GM18499 (cell line): ENCODE data around the gene SART3.
A peak's percentile ranks its signal among the peaks of the same experiment; 100 is the strongest.
"Not testable (repeated sequence)": the region's sequence is repeated elsewhere in the genome, so short reads cannot be mapped to it uniquely, and the experiment has no call there.

Source experiments
- ATAC-seq: cut with Tn5 transposase; IDR thresholded peaks from one replicate; pipeline ENCODE4 v1.9.1; 2021; ENCODE audit warnings: moderate number of reproducible peaks; ENCODE audit not compliant: insufficient read depth, unreplicated experiment

SART3 gene

DNA sequence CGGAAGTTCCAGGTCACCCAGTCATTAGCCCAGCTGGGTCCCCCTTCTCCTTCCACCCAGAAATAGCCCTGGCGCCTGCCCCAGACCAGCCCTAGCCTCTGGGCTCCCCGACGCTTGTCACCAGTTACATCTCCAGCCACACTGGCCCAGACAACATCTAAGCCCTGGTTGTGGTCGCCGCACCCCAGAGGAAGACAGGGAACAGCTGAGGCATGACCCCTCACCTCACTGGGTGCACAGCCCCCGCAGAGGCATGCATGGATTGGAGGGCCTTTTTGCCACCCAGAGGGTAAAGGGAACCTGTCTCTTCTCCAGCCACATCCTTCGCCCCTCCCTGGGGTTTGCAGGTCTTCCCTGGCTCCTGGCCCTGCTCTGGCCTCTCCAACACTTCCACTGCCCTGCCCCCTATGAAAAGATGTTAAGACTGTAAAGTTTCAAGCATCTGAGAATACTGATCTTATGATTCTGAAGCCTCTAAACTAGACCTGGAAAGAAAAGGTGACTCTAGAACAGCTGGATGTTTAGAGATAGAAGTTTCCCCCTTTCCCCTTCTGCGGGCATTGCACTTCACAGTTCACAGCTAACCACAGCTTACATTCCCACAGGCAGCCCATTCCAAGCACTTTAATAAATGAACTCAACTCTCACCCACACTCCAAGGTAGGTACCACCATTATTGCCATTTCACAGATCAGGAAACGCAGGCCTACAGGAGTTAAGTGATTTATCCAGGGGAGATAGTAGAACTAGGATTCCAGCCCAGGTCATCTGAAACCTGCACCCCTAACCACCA is 22.2 kb upstream of the SART3 start:
- no peak for ATAC-seq

DNA sequence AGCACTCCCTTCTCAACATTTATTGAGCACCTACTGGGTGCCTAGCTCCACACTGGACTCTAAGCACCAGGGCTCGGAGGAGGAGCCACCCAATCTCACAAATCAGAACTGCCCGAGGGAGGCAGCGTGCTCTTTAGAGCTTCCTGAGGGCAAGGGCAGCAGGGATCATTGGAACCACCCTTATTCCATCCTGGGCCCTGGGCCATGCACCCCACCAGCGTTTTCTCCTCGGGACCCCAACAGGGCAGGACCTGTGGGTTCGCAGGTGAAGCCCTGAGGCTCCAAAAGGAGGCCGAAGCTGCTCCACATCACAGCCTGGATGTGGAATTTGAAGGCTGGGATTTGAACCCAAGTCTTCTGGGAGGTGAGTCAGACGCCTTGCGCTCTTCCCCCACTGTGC is 21.5 kb upstream of the SART3 start:
- no peak for ATAC-seq

DNA sequence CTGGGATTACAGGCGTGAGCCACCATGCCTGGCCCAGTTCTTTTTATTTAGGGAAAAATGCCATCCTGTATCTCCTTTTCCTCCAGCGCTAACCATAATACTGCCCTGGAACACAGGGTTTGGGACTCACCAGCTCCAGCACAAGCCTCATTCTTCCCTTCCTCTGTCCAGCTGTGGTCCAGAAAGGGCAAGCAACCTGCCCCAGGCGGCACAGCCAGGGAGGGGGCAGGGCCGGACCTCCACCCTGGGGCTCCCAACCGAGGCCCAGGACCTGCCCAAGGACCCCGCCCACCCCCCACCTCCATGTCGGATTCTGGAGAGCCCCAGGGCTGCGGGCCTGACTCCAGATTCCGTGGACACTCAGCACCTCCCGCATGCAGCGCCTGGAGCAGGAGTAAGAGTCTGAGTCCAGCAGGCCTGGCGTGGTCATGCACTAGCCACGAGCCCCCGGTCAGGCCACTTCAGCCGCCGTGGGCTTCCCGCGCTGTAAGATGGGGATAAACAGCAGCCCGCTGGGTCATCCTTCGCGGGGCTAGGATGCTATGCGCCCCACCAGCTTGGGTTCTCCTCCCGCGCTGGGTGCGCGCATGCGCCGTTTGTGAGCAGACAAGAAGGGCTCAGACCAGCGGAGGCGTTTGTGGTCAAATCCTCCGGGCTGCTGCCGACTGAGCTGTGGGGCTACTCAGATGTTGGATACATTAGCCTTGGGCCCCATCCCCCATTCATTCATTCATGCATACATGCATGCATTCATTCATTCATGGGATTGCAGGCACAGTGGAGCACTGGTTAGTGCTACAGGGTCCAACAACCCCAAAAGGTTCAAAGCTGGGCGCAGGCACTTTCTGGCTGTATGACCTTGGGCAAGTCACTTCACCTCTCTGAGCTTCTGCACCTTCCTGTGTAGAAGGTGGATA is 20.6 kb upstream of the SART3 start:
- no peak for ATAC-seq

DNA sequence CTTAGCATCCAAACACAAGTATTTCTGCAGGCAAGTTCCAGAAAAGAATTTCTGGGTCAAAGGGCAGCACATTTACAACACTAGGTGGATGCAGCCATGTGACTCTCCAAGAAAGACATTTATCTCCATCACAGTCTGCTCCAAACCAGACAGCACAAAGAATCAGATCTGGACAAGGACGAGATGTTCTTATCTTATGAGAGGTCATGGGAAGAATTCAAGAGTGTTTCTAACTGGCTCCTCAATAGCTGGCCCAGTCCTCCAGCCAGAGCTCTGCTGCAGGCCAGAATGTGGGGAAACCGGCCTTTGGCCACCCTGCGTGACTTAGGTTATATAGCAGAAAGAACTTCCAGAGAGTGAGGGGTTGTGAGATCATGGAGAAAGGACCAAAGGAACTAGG is 19.6 kb upstream of the SART3 start:
- no peak for ATAC-seq

- no peak for ATAC-seq
Measured at GRCh38 chr12:108578813-108579212, 17.8 kb upstream of the SART3 start.

- no peak for ATAC-seq
Measured at GRCh38 chr12:108578264-108578663, 17.3 kb upstream of the SART3 start.

- no peak for ATAC-seq
Measured at GRCh38 chr12:108577458-108577857, 16.5 kb upstream of the SART3 start.

GRCh38 chr12:108576660-108577234 is 15.8 kb upstream of the SART3 start:
- ATAC-seq, result no peak

DNA sequence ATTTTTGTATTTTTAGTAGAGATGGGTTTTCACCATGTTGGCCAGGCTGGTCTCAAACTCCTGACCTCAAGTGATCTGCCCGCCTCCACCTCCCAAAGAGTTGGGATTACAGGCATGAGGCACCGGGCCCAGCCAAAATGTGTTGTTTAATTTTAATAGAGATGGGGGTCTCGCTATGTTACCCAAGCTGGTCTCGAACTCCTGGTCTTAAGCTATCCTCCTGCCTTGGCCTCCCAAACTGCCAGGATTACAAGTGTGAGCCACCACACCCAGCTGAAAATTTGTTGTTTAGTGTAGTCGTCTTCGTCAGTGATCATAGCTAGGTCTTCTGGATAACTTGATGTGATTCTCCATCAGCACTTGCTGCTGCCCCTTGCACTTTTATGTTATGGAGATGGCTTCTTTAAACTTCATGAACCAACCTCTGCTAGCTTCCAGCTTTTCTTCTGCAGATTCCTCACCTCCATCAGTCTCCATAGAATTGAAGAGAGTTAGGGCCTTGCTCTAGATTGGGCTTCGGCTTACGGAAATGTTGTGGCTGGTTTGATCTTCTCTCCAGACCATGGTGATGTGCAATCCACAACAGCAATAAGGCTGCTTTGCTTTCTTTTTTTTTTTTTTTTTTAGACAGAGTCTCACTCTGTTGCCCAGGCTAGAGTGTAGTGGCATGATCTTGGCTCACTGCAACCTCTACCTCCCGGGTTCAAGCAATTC is 14.4 kb upstream of the SART3 start:
- ATAC-seq, result no peak

- ATAC-seq, result not testable (repeated sequence)
Measured at GRCh38 chr12:108574276-108574675, 13.3 kb upstream of the SART3 start.

- ATAC-seq, result no peak
Measured at GRCh38 chr12:108573317-108573716, 12.3 kb upstream of the SART3 start.

GRCh38 chr12:108572166-108572790 is 11.3 kb upstream of the SART3 start:
- no peak for ATAC-seq

DNA sequence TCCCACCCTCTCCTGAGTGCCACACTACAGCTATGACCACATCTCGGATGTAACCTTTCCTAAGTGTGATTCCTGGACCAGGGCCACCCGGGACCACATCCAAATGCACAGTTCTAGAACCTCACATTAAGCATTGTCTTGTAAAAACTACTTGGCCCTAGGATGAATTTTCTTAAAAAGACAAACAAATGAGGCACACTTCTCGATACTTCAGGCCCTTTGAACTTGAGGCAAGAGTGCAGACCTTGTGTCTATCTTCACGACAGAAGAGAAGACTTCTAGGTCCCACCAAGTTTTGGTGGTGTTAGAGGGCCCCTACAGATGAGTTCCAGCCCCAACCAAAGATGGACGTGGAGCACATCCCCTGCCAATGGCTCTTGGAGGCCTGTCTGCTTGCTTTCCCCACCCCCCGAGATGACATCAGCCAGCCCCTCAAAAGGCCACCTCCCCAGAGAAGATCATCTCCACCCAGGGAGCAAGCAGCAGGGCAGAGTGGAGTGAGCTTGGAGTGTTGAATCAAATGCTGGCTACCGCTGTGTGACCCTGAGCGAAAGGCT is 10.7 kb upstream of the SART3 start:
- ATAC-seq, result no peak

GRCh38 chr12:108570743-108571608 is 10.0 kb upstream of the SART3 start:
- no peak for ATAC-seq

- ATAC-seq, result peak; percentile 65
Measured at GRCh38 chr12:108568338-108569154, 7.6 kb upstream of the SART3 start.

DNA sequence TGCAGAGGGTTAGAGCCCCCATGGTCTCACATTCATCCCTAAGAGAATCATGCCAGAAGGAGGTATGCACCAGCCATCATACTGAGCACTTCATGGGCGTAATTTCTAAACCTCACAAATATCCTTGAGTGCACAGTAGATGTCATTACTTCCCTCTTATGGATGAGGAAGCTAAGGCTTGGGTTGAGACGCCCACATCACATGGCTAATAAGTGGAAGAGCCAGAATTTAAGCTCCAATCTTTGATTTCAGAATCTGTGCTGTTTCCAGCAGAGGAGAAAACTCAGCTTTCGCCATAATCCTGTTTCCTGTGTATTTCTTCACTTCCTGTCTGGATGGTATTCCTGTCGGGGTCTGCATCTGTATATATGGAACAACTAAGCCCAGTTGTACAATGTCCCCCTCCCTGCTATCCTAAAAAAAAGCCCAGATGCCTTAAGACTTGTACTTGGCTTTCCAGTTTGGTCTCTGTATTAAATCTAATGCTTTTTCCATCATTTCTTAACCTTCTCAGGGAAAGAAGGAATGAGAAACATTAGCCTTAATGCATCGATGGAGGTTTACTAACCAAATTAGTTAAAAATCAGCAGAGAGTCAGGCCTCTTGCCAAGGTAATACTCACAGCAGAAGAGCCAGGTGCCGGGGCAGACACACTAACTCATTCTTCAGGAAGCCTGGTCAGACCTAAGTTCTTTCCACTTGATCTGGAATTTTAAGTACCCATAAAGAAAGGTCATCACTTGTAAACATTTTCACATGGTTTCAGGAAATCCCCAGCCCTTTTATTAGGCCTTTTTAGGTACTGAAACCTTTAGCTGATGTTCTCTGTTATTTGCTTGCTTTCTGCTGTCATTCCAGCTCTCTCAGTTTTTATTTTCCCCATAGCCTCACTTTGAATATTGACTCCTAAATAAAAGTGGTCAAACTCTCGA is 6.7 kb upstream of the SART3 start:
- ATAC-seq, result no peak

- ATAC-seq, result no peak
Measured at GRCh38 chr12:108566452-108566851, 5.5 kb upstream of the SART3 start.
